Erythroblast (primary cell): ENCODE data around the gene WWC1.

ENCODE experiments used
- GATA1 ChIP-seq: IDR thresholded peaks from 2 replicates; pipeline ENCODE4 v1.6.1; 2011; ENCODE audit warnings: low read depth, mild to moderate bottlenecking, control low read depth, low read length, moderate library complexity
- POLR2A ChIP-seq: IDR thresholded peaks from 2 replicates; pipeline ENCODE4 v1.6.1; 2011; ENCODE audit warnings: mild to moderate bottlenecking, low read length

GRCh38 chr5:168401226-168401625 is 109.8 kb downstream of the WWC1 start:
- no peak for TF ChIP-seq POLR2A
- no peak for TF ChIP-seq GATA1
